PFSK-1 (cell line): ENCODE results near the gene ARHGAP4.

ENCODE experiments used
- POLR2AphosphoS5 ChIP-seq: IDR thresholded peaks from 2 replicates; pipeline ENCODE4 v1.6.1; 2012; ENCODE audit warnings: low read depth, mild to moderate bottlenecking, control low read depth, low read length, moderate library complexity
- REST ChIP-seq, 2 experiments: IDR thresholded peaks; 2 replicates each; pipeline versions ENCODE4 v1.6.1 to v1.8.0; 2011 to 2012; ENCODE audit warnings: low read depth in 2 of 2, low read length in 2 of 2, control low read depth in 1 of 2, inconsistent platforms in 1 of 2, mild to moderate bottlenecking in 1 of 2, moderate library complexity in 1 of 2; ENCODE audit not compliant: insufficient read depth in 1 of 2
- SIN3A ChIP-seq: IDR thresholded peaks from 2 replicates; pipeline ENCODE4 v1.6.1; 2012; ENCODE audit warnings: mild to moderate bottlenecking, low read length, moderate library complexity, borderline replicate concordance; ENCODE audit not compliant: insufficient read depth
- TAF1 ChIP-seq: IDR thresholded peaks from 2 replicates; pipeline ENCODE4 v1.6.1; 2012; ENCODE audit warnings: low read length, control low read depth, borderline replicate concordance; ENCODE audit not compliant: insufficient read depth

DNA sequence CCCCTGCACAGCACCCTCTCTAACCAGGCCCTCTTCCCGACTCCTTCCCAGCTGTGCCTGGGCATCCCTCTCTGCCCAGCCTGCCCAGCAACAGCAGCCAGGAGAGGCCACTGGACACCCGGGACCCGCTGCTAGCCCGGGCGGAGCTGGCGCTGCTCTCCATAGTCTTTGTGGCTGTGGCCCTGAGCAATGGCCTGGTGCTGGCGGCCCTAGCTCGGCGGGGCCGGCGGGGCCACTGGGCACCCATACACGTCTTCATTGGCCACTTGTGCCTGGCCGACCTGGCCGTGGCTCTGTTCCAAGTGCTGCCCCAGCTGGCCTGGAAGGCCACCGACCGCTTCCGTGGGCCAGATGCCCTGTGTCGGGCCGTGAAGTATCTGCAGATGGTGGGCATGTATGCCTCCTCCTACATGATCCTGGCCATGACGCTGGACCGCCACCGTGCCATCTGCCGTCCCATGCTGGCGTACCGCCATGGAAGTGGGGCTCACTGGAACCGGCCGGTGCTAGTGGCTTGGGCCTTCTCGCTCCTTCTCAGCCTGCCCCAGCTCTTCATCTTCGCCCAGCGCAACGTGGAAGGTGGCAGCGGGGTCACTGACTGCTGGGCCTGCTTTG is 20.5 kb downstream of the ARHGAP4 start:
- TF ChIP-seq TAF1 (no peak), REST (IDR thresholded peaks at IDR 0.05; ENCODE audit: insufficient read depth in 1 of 2, low read depth in 2 of 2, low read length in 2 of 2) (no peak), POLR2AphosphoS5 (no peak), SIN3A (no peak)
